Upper lobe of right lung (tissue), 1 donor: ENCODE data around the gene KRT14. TPM values are rescaled to one million over a fixed set of nuclear protein-coding genes. Genes with fewer than 3 reads are reported as not detected.

Experiments
- ATAC-seq: fragments of 200-7000 bp; cut with Tn5 transposase; one replicate; pipeline ENCODE4 v1.9.1; 2020; ENCODE audit warnings: mild to moderate bottlenecking, moderate library complexity
- DNase-seq: peaks from one replicate; pipeline ENCODE4 v3.0.0-alpha.2; 2020
- H3K27ac ChIP-seq: fragments of 200-600 bp; one replicate; pipeline ENCODE4 v1.8.0; 2022
- H3K27me3 ChIP-seq: fragments of 200-600 bp; one replicate; pipeline ENCODE4 v1.8.0; 2022; ENCODE audit warnings: mild to moderate bottlenecking
- H3K36me3 ChIP-seq: fragments of 200-600 bp; one replicate; pipeline ENCODE4 v1.8.0; 2022
- H3K4me1 ChIP-seq: fragments of 200-600 bp; one replicate; pipeline ENCODE4 v1.8.0; 2022
- H3K4me3 ChIP-seq: fragments of 200-600 bp; one replicate; pipeline ENCODE4 v1.8.0; 2022; ENCODE audit warnings: mild to moderate bottlenecking
- H3K9me3 ChIP-seq: fragments of 200-600 bp; one replicate; pipeline ENCODE4 v1.8.0; 2022
- intact Hi-C: fragments of 100-400 bp; cut with DNase I; formaldehyde crosslinking; loops from one replicate; pipeline ENCODE4 v1.11.0; 2022
- total RNA-seq: library from RNA; stranded (reverse); fragmentation: NEBNext Ultra II Directional; extraction: Animal tissue kit (Norgen Biotek cat#: 25700); gene quantifications from one replicate; pipeline ENCODE4 v1.2.1, GENCODE V29; 2021
- TF ChIP-seq, protein P1 (sequence below): fragments of 200-600 bp; IDR thresholded peaks from one replicate; pipeline ENCODE4 v1.8.0; 2022; ENCODE audit warnings: antibody characterized with exemption
- donor health status: DM: no; HTN: yes; CAD: no; lungs with severe emphysema.

Gene KRT14
- total RNA-seq, 1 donor from 2014 or later, result not detected

DNA sequence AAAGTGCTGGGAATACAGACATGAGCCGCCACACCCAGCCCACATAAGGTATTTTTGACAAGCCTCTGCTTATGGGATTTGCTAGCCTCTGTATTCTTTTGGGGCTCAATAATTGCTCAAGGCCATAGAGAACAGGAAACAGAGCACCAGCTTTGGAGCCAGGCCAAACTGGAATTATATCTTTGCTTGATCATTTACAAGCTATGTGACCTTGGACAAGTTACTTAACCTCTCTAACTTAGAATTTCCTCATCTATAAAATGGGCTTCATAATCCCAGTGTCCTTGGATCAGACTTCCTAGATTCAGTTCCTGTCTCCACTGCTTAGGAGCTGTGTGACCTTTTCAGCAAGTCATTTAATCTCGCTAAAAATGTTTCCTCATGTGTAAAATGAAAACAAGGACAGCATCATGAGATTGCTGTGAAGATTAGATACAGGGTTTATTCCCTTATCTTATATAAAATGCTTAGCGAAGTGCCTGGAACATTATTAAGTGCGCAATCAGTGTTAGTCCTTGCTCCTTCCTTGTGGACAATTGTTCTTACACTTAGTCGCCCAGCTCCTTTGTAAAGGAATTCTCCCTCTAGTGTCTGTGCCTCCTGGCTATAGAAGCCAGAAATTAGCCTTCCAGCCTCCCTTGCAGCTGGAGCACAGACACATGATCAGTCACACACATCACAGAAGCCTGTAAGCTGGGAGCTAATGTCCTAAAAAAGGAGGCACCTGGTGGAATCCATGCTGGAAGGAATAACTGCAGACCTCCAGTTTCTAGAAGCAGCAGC is 31.4 kb downstream of the KRT14 start:
- TF ChIP-seq, protein P1, sequence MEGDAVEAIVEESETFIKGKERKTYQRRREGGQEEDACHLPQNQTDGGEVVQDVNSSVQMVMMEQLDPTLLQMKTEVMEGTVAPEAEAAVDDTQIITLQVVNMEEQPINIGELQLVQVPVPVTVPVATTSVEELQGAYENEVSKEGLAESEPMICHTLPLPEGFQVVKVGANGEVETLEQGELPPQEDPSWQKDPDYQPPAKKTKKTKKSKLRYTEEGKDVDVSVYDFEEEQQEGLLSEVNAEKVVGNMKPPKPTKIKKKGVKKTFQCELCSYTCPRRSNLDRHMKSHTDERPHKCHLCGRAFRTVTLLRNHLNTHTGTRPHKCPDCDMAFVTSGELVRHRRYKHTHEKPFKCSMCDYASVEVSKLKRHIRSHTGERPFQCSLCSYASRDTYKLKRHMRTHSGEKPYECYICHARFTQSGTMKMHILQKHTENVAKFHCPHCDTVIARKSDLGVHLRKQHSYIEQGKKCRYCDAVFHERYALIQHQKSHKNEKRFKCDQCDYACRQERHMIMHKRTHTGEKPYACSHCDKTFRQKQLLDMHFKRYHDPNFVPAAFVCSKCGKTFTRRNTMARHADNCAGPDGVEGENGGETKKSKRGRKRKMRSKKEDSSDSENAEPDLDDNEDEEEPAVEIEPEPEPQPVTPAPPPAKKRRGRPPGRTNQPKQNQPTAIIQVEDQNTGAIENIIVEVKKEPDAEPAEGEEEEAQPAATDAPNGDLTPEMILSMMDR, result no peak
- intact Hi-C loops, result no loop called here
- Histone ChIP-seq H3K36me3 (no peaks in the 10 kb centered on the region), H3K27me3 (no peaks in the 10 kb centered on the region), H3K9me3 (no peaks in the 10 kb centered on the region), H3K4me1 (no peaks in the 10 kb centered on the region), H3K4me3 (no peak overlapping the region), H3K27ac (no peak overlapping the region)
- DNase-seq (no peak), ATAC-seq (no peak)

DNA sequence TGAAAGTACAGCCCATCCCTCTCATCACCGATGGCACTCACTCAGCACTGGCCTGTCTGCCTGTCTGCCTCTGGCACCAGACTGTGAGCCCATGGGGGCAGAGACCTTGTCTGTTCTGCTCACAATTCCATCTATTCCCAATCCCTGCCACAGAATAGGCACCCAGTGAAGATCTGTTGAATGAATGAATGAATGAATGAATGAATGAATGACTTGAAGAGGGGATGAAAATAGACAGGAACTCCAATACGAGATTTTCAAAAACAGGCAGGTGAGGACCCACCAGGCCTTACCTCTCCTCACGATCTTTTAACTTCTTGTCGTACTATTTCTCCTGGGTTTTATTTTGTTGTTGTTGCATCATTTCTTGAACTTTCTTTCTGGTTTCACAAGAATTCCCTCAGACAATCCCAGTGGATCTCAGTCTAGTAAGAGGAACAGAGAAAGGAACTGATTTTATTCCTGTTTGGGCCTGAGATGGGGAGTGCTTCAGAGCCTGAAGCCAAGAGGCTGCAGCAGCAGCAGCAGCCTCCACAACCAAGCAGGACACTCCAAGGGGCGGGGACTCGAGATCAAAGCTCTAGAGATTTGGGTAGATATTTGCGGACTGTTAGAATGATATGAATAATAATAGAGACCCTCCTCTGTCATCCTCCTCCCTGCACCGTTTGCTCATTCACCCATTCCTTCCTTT is 32.6 kb downstream of the KRT14 start:
- H3K4me1 ChIP-seq, result peaks cover under 1% of the 10 kb centered on the region
- no peaks in the 10 kb centered on the region for H3K36me3 ChIP-seq
- H3K4me3 ChIP-seq, result no peak overlapping the region
- TF ChIP-seq, protein P1, result no peak
- no peaks in the 10 kb centered on the region for H3K27me3 ChIP-seq
- no peak for ATAC-seq
- no peak for DNase-seq
- intact Hi-C loops, result no loop called here
- H3K9me3 ChIP-seq, result no peaks in the 10 kb centered on the region
- H3K27ac ChIP-seq, result no peak overlapping the region

DNA sequence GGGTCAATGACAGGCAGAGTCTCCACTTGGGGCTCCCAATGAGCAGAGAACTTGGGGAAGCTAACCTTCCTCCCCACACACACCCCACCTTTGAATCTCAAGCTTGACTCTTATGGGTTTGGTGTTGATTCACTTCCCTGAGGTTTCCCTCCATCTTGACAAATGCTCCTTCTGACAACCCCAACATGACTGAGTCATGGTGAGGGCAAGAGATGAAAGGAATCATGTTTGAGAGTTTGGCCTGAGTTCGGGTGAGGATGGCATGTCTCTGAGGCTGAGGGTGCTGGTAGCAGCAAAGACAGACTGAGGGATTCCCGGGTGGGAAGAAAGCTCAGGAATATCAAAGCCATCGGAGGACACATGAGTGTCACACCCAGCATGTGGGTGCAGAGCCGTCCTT is 33.5 kb downstream of the KRT14 start:
- DNase-seq (no peak), ATAC-seq (no peak)
- Histone ChIP-seq H3K36me3 (no peaks in the 10 kb centered on the region), H3K4me3 (no peak overlapping the region), H3K9me3 (no peaks in the 10 kb centered on the region), H3K27me3 (no peaks in the 10 kb centered on the region), H3K4me1 (peaks cover 10% of the 10 kb centered on the region), H3K27ac (no peak overlapping the region)
- intact Hi-C loops, result no loop called here
- TF ChIP-seq, protein P1, result no peak

DNA sequence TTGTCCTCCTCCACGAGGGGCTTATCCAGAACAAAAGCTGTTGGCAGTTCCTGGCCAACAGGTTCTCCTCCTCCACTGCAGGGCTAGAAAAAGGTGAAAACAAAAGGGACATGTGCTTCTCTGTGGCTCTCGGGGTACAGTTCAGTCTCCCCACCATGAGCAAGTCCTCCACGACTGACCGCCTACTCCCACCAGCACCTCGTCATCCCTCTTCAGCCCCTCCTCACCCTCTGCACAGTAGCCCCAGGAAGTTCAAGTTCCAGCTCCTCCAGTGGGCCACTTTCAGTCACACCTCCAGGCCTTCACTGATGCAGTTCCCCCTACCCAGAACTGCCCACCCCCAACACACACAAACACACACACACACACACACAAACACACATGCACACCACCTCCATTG is 34.2 kb downstream of the KRT14 start:
- no peaks in the 10 kb centered on the region for H3K36me3 ChIP-seq
- no peaks in the 10 kb centered on the region for H3K9me3 ChIP-seq
- no peak overlapping the region for H3K4me3 ChIP-seq
- TF ChIP-seq, protein P1, result no peak
- ATAC-seq (no peak), DNase-seq (no peak)
- H3K27me3 ChIP-seq, result no peaks in the 10 kb centered on the region
- H3K27ac ChIP-seq, result no peak overlapping the region
- H3K4me1 ChIP-seq, result peaks cover 14% of the 10 kb centered on the region
- intact Hi-C loops, result no loop called here

DNA sequence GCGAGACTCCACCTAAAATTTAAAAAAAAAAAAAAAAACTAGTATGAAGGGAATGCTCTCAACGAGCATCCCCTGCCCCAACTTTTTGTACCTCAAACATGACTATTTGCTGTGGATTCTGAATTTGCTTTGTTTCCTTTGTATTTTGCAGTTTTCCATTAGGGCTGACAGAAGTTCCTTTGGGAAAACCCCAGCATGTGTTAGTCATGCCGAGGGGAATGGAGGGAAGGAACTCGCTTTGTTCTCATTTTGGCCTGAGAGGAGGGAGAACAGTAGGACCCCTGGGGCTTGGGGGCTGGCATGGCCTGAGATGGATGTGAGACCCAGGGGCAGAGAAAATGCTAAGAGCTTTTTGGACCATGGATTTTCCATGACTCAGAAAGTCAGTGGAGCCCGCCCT is 35.3 kb downstream of the KRT14 start:
- no peak for ATAC-seq
- TF ChIP-seq, protein P1, result no peak
- no peak overlapping the region for H3K27ac ChIP-seq
- intact Hi-C loops, result no loop called here
- H3K27me3 ChIP-seq, result no peaks in the 10 kb centered on the region
- DNase-seq, result no peak
- no peaks in the 10 kb centered on the region for H3K36me3 ChIP-seq
- H3K4me1 ChIP-seq, result peaks cover 14% of the 10 kb centered on the region
- H3K4me3 ChIP-seq, result no peak overlapping the region
- H3K9me3 ChIP-seq, result no peaks in the 10 kb centered on the region
